Measurements from ENCODE around the gene IGLL1.
A peak's percentile ranks its signal among the peaks of the same experiment; 100 is the strongest.
"Not testable (repeated sequence)": the region's sequence is repeated elsewhere in the genome, so short reads cannot be mapped to it uniquely, and the experiment has no call there.

The IGLL1 gene

GRCh38 chr22:23603266-23603665, 23.2 kb upstream of the IGLL1 start:
- H3K9me3 Mint-ChIP-seq: no peaks in the 10 kb centered on the region
- no peaks in the 10 kb centered on the region for H3K4me1 Mint-ChIP-seq
- no peak overlapping the region for H3K27ac Mint-ChIP-seq
- no peaks in the 10 kb centered on the region for H3K36me3 Mint-ChIP-seq (ENCODE audit: low read depth)
- TF ChIP-seq CTCF (IDR thresholded peaks at IDR 0.05; ENCODE audit: unreplicated experiment in 3 of 3): no peak
- no peak overlapping the region for H3K4me3 Mint-ChIP-seq
- H3K27me3 Mint-ChIP-seq (ENCODE audit: low read depth): peaks cover 9% of the 10 kb centered on the region

DNA sequence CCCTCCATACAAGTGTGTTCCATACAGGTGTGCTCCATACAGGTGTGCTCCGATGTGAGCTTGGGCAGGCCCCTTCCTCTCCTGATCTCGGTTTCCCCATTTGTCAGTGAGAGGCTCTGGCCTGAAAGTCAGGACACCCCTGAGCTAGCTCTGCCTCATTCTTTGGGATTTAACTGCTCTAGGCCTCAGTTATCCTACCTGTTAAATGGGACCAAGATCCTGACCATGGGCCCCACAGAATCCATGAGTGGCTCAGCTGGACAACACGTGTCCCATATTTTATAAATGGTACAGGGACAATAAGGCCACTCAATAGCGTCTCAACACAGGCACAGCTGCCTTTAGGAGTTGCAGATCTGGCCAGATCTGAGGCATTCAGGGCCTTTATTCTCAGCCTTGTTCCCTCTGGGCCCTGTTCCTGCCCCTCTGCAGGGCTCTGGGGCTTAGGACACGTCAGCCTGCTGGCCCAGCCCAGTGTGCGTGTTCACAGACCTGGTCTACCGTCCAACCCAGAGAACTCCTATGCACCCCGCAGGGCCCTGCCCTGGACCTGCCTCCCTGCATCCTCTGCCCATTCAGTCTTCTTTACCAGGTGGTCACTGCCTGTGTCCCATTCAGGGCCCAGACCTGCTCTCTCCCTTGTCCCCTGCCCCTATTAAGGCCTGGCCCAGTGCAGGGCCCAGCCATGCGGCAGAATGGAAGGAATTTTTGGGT, 18.9 kb upstream of the IGLL1 start:
- Mint-ChIP-seq H3K27me3 (ENCODE audit: low read depth) (peaks cover 11% of the 10 kb centered on the region), H3K4me1 (no peaks in the 10 kb centered on the region), H3K9me3 (no peaks in the 10 kb centered on the region), H3K27ac (no peak overlapping the region), H3K4me3 (no peak overlapping the region), H3K36me3 (ENCODE audit: low read depth) (no peaks in the 10 kb centered on the region)
- TF ChIP-seq CTCF (IDR thresholded peaks at IDR 0.05; ENCODE audit: unreplicated experiment in 3 of 3): no peak

GRCh38 chr22:23597576-23598268, 17.6 kb upstream of the IGLL1 start:
- not testable (repeated sequence) for H3K4me3 Mint-ChIP-seq; H3K27ac Mint-ChIP-seq; H3K27me3 Mint-ChIP-seq (ENCODE audit: low read depth); H3K36me3 Mint-ChIP-seq (ENCODE audit: low read depth); H3K9me3 Mint-ChIP-seq; H3K4me1 Mint-ChIP-seq

- H3K36me3 Mint-ChIP-seq (ENCODE audit: low read depth); H3K27me3 Mint-ChIP-seq (ENCODE audit: low read depth); H3K27ac Mint-ChIP-seq; H3K4me1 Mint-ChIP-seq; H3K4me3 Mint-ChIP-seq; H3K9me3 Mint-ChIP-seq: not testable (repeated sequence)
These were observed 15.8 kb upstream of the IGLL1 start for GRCh38 chr22:23595904-23596303.

- peaks cover 3% of the 10 kb centered on the region for H3K9me3 Mint-ChIP-seq
- H3K27ac Mint-ChIP-seq: no peak overlapping the region
- peaks cover 7% of the 10 kb centered on the region for H3K4me1 Mint-ChIP-seq
- H3K36me3 Mint-ChIP-seq (ENCODE audit: low read depth): no peaks in the 10 kb centered on the region
- TF ChIP-seq CTCF (IDR thresholded peaks at IDR 0.05; ENCODE audit: unreplicated experiment in 3 of 3): no peak
- H3K27me3 Mint-ChIP-seq (ENCODE audit: low read depth): peaks cover 12% of the 10 kb centered on the region
- H3K4me3 Mint-ChIP-seq: no peak overlapping the region
These were observed 11.8 kb upstream of the IGLL1 start for GRCh38 chr22:23591846-23592245.

GRCh38 chr22:23591201-23591791, 11.2 kb upstream of the IGLL1 start:
- Mint-ChIP-seq H3K9me3 (peaks cover 3% of the 10 kb centered on the region), H3K27me3 (ENCODE audit: low read depth) (peaks cover 12% of the 10 kb centered on the region), H3K4me1 (peaks cover 7% of the 10 kb centered on the region), H3K4me3 (no peak overlapping the region), H3K36me3 (ENCODE audit: low read depth) (no peaks in the 10 kb centered on the region), H3K27ac (peak overlapping the region; percentile 19 to 47 (median 35))
- peak; percentile 90 to 93 (median 92) for TF ChIP-seq CTCF (IDR thresholded peaks at IDR 0.05; ENCODE audit: unreplicated experiment in 3 of 3)
